Chondrocyte (in vitro differentiated cells): ENCODE measurements around the gene NRP1. TPM values are rescaled to one million over a fixed set of nuclear protein-coding genes. Genes with fewer than 3 reads are reported as not detected.

Experiments
- DNase-seq: peaks from one replicate; pipeline ENCODE4 v3.0.0; 2021; ENCODE audit warnings: mixed read lengths, low spot score
- H3K27ac Mint-ChIP-seq: one replicate; pipeline ENCODE4 v1.8.0; 2021; ENCODE audit warnings: mild to moderate bottlenecking, moderate library complexity, mixed read lengths; ENCODE audit not compliant: unreplicated experiment
- H3K27me3 Mint-ChIP-seq: 2 replicates; pipeline ENCODE4 v1.8.0; 2021; ENCODE audit warnings: low read depth, mixed read lengths
- H3K36me3 Mint-ChIP-seq: 2 replicates; pipeline ENCODE4 v1.8.0; 2021; ENCODE audit warnings: low read depth, mixed read lengths
- H3K4me1 Mint-ChIP-seq: 2 replicates; pipeline ENCODE4 v1.8.0; 2021; ENCODE audit warnings: low read depth, mild to moderate bottlenecking, mixed read lengths
- H3K4me3 Mint-ChIP-seq: one replicate; pipeline ENCODE4 v1.8.0; 2021; ENCODE audit warnings: mild to moderate bottlenecking, moderate library complexity, mixed read lengths; ENCODE audit not compliant: unreplicated experiment
- H3K9me3 Mint-ChIP-seq: 2 replicates; pipeline ENCODE4 v1.8.0; 2021; ENCODE audit warnings: low read depth, mixed read lengths
- CTCF ChIP-seq: fragments of 200-600 bp; sonication (generic); IDR thresholded peaks from 2 replicates; pipeline ENCODE4 v1.5.0; 2021; ENCODE audit warnings: antibody characterized with exemption, mild to moderate bottlenecking, moderate library complexity
- total RNA-seq: library from RNA; stranded (reverse); gene quantifications from 3 replicates; pipeline ENCODE4 v1.2.1, GENCODE V29; 2021

The NRP1 gene
- total RNA-seq, 1 donor from 2014 or later: 122 TPM

- Mint-ChIP-seq H3K27me3 (no peaks in the 10 kb centered on the region), H3K4me3 (no peak overlapping the region), H3K9me3 (no peaks in the 10 kb centered on the region), H3K36me3 (no peaks in the 10 kb centered on the region), H3K4me1 (no peaks in the 10 kb centered on the region), H3K27ac (no peak overlapping the region)
- DNase-seq: no peak
- no peak for TF ChIP-seq CTCF
Observed at GRCh38 chr10:33358016-33358415, 23.5 kb upstream of the NRP1 start.

GRCh38 chr10:33355274-33355673 is 20.8 kb upstream of the NRP1 start:
- no peak for TF ChIP-seq CTCF
- no peaks in the 10 kb centered on the region for H3K27me3 Mint-ChIP-seq
- no peak overlapping the region for H3K27ac Mint-ChIP-seq
- DNase-seq: no peak
- no peaks in the 10 kb centered on the region for H3K36me3 Mint-ChIP-seq
- no peak overlapping the region for H3K4me3 Mint-ChIP-seq
- H3K4me1 Mint-ChIP-seq: peaks cover 8% of the 10 kb centered on the region
- H3K9me3 Mint-ChIP-seq: no peaks in the 10 kb centered on the region

GRCh38 chr10:33353853-33354252 is 19.4 kb upstream of the NRP1 start:
- no peak for TF ChIP-seq CTCF
- no peak overlapping the region for H3K27ac Mint-ChIP-seq
- H3K4me3 Mint-ChIP-seq: no peak overlapping the region
- H3K9me3 Mint-ChIP-seq: no peaks in the 10 kb centered on the region
- peaks cover 8% of the 10 kb centered on the region for H3K4me1 Mint-ChIP-seq
- H3K27me3 Mint-ChIP-seq: no peaks in the 10 kb centered on the region
- no peak for DNase-seq
- no peaks in the 10 kb centered on the region for H3K36me3 Mint-ChIP-seq

GRCh38 chr10:33353334-33353733 is 18.9 kb upstream of the NRP1 start:
- peaks cover 8% of the 10 kb centered on the region for H3K4me1 Mint-ChIP-seq
- no peak for DNase-seq
- H3K36me3 Mint-ChIP-seq: no peaks in the 10 kb centered on the region
- no peak overlapping the region for H3K4me3 Mint-ChIP-seq
- no peaks in the 10 kb centered on the region for H3K27me3 Mint-ChIP-seq
- no peak for TF ChIP-seq CTCF
- H3K9me3 Mint-ChIP-seq: no peaks in the 10 kb centered on the region
- H3K27ac Mint-ChIP-seq: no peak overlapping the region

- Mint-ChIP-seq H3K4me1 (peaks cover 9% of the 10 kb centered on the region), H3K27me3 (no peaks in the 10 kb centered on the region), H3K27ac (no peak overlapping the region), H3K9me3 (no peaks in the 10 kb centered on the region), H3K36me3 (no peaks in the 10 kb centered on the region), H3K4me3 (no peak overlapping the region)
- DNase-seq: no peak
- no peak for TF ChIP-seq CTCF
Observed at GRCh38 chr10:33352615-33353014, 18.1 kb upstream of the NRP1 start.
